Omental fat pad (tissue), 4 donors: ENCODE measurements around the gene CSNK1D. TPM values are rescaled to one million over a fixed set of nuclear protein-coding genes. Genes with fewer than 3 reads are reported as not detected.
"Not testable (repeated sequence)": the region's sequence is repeated elsewhere in the genome, so short reads cannot be mapped to it uniquely, and the experiment has no call there.

Source experiments
- ATAC-seq: fragments of 150-250 bp; one replicate; pipeline ENCODE4 v1.9.1; 2016; ENCODE audit warnings: mild to moderate bottlenecking, moderate library complexity; ENCODE audit not compliant: low FRiP score
- DNase-seq: peaks from one replicate; pipeline ENCODE4 v3.0.0-alpha.2; 2019; ENCODE audit warnings: low spot score
- total RNA-seq, 4 donors: library from RNA; depleted of rRNA; stranded (reverse); fragments of >200 nt; gene quantifications; one replicate each; pipeline ENCODE4 v1.1.0, GENCODE V29; 2016
- TF ChIP-seq, protein P1 (sequence below), 3 donors: fragments of 450-650 bp; IDR thresholded peaks; one replicate each; pipeline ENCODE4 v1.5.1; 2016 to 2017; ENCODE audit warnings: antibody characterized with exemption in 3 of 3, mild to moderate bottlenecking in 3 of 3, moderate library complexity in 2 of 3

The CSNK1D gene
- total RNA-seq, 4 donors from 2014 or later: 54.7 to 117 (median 98.4) TPM

DNA sequence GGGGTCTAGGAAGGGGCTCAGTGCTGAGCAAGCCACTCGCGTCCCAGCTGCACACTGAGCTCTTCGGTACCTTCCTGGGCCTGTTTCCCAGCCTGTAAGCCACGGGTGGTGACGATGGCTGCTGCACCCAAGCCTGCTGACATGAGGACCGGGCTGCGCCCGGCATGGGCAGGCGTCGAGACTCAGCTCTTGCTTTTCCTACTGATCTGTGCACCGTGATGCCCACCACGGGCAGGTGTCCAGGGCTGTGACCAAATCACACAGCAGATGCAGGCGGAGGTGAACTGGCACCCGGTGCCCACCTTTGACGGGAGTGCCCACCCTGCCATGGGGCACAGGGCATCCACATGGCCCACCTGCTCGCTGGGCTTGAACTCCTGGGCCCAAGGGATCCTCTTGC lies 78.7 kb downstream of the CSNK1D start:
- TF ChIP-seq, protein P1, sequence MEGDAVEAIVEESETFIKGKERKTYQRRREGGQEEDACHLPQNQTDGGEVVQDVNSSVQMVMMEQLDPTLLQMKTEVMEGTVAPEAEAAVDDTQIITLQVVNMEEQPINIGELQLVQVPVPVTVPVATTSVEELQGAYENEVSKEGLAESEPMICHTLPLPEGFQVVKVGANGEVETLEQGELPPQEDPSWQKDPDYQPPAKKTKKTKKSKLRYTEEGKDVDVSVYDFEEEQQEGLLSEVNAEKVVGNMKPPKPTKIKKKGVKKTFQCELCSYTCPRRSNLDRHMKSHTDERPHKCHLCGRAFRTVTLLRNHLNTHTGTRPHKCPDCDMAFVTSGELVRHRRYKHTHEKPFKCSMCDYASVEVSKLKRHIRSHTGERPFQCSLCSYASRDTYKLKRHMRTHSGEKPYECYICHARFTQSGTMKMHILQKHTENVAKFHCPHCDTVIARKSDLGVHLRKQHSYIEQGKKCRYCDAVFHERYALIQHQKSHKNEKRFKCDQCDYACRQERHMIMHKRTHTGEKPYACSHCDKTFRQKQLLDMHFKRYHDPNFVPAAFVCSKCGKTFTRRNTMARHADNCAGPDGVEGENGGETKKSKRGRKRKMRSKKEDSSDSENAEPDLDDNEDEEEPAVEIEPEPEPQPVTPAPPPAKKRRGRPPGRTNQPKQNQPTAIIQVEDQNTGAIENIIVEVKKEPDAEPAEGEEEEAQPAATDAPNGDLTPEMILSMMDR (IDR thresholded peaks at IDR 0.05): no peak
- no peak for ATAC-seq
- DNase-seq: no peak

DNA sequence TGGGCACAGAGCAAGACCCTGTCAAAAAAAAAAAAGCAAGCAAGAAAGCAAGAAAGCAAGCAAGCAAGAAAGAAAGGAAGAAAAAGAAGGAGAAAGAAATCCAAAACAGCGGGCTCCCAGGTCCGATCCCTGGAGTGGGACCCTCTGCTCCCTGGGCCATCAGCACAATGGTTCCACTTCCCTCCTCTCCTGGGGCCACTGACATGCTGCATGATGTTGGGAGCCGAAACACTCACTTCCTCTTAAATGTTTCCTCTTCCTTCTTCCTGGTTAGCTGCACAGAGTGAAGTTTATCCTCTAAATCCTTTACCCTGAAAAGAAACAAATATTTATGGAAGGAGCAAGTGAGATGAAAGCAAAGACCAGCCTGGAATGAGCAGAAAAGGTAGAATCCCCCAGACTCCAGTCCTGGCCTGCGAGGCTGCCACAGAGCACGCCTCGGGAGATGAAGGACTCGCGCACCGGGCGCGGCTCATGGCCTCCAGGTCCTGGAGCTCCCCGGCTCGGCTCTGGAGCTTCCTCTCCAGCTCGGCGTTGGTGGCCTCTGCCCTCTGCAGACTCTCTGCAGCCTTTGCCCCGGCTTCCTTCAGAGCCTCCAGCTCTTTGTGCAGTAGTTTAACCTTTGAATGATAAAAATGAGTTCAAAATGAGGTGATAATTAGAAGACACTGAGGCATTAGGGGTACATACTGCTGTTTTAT lies 79.8 kb downstream of the CSNK1D start:
- TF ChIP-seq, protein P1 (IDR thresholded peaks at IDR 0.05): no peak
- no peak for ATAC-seq
- no peak for DNase-seq

DNA sequence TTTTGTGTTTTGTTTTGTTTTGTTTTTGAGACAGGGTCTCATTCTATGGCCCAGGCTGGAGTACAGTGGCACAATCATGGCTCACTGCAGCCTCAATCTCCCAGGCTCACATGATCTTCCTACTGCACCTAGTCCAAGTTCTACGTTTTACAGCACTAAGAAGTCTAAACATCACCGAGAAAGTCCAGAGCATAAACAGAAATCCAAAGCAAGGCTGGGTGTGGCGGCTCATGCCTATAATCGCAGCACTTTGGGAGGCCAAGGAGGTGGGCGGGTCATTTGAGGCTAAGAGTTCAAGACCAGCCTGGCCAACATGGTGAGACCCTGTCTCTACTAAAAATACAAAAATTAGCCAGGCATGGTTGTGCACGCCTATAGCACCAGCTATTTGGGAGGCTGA lies 80.5 kb downstream of the CSNK1D start:
- ATAC-seq, DNase-seq: not testable (repeated sequence)

Other genes starting within 250 kb of the CSNK1D start
- 10 to 100 TPM in 3 of 4 donors, 1 to 10 TPM in 1; 7.9 to 25.1 (median 12.0) TPM for gene RAC3, start 242.0 kb downstream of the CSNK1D start, total RNA-seq
- gene DCXR, start 236.0 kb downstream of the CSNK1D start, total RNA-seq: 100 to 1,000 TPM; 190 to 327 (median 225) TPM
- gene RFNG, start 221.9 kb downstream of the CSNK1D start, total RNA-seq: 10 to 100 TPM; 20.2 to 51.3 (median 32.0) TPM
- 10 to 100 TPM; 67.3 to 86.8 (median 81.4) TPM for gene GPS1, start 221.8 kb downstream of the CSNK1D start, total RNA-seq
- 10 to 100 TPM; 58.1 to 90.3 (median 85.7) TPM for gene DUS1L, start 207.9 kb downstream of the CSNK1D start, total RNA-seq
- gene FASN, start 175.5 kb downstream of the CSNK1D start, total RNA-seq: 1,000 to 10,000 TPM in 1 of 4 donors, 100 to 1,000 TPM in 3; 313 to 1,522 (median 467) TPM
- 10 to 100 TPM; 14.8 to 32.0 (median 21.9) TPM for gene CCDC57, start 60.9 kb downstream of the CSNK1D start, total RNA-seq
- gene SLC16A3, start 44.7 kb downstream of the CSNK1D start, total RNA-seq: 10 to 100 TPM; 25.1 to 68.0 (median 27.5) TPM
- gene CD7, start 43.9 kb upstream of the CSNK1D start, total RNA-seq: 1 to 10 TPM; 1.6 to 8.4 (median 4.2) TPM
- gene SECTM1, start 60.1 kb upstream of the CSNK1D start, total RNA-seq: 10 to 100 TPM; 19.8 to 35.5 (median 30.7) TPM
- not detected for gene TEX19, start 85.5 kb upstream of the CSNK1D start, total RNA-seq
- gene UTS2R, start 98.1 kb upstream of the CSNK1D start, total RNA-seq: not detected
- gene HEXD, start 144.6 kb upstream of the CSNK1D start, total RNA-seq: 10 to 100 TPM; 29.1 to 66.4 (median 47.3) TPM
- 10 to 100 TPM; 22.9 to 31.6 (median 28.6) TPM for gene OGFOD3, start 144.9 kb upstream of the CSNK1D start, total RNA-seq
- gene CYBC1, start 177.1 kb upstream of the CSNK1D start, total RNA-seq: 10 to 100 TPM; 43.8 to 74.6 (median 68.4) TPM
- gene NARF, start 185.0 kb upstream of the CSNK1D start, total RNA-seq: 10 to 100 TPM; 31.8 to 48.7 (median 35.7) TPM
- gene FOXK2, start 246.0 kb upstream of the CSNK1D start, total RNA-seq: 10 to 100 TPM; 35.8 to 61.0 (median 38.4) TPM